HG03159 (cell line): ENCODE data around the gene KCNC2.
"Not testable (repeated sequence)": the region's sequence is repeated elsewhere in the genome, so short reads cannot be mapped to it uniquely, and the experiment has no call there.

Experiments
- ATAC-seq: cut with Tn5 transposase; IDR thresholded peaks from one replicate; pipeline ENCODE4 v1.9.1; 2021; ENCODE audit warnings: mild to moderate bottlenecking, moderate library complexity; ENCODE audit not compliant: unreplicated experiment

KCNC2 gene

DNA sequence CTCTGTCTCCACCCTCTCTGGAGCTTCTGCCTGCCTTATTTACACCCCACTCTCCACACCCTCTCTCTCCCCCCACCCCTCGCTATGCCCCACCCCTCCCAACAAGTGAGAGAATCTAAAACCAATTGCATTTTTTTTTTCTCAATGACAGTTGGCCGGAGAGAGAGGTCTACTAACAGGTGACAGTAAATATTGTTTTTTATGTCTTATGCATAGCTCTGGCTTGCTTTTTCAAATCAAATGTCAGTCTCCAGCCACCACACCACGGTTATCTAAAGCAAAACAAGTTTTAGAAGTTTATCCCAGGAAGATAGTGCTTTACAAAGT is at the start of gene KCNC2:
Gene KCNC2 (minus strand): TSS at position 28 of the 327 bp plus-strand sequence.
- no peak for ATAC-seq

DNA sequence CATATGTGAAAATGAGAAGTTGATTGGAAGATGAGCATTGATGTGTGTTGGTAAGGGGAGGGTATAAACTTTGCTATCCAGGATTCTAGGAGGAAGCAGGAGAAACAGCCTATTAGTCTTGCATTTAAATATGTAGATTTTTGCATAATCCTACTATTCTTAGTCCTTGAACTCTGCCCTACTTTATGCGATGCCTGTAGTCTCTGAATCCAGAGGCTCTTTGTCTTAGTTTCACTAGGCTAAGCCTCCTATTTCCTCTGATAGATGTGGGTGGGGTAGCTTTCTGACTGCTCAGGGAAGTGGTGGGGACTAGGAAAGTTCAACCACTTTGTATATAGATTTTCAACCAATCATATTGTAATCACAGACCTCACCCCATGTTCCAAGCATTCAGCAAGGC is 49.5 kb upstream of the KCNC2 start:
- no peak for ATAC-seq

DNA sequence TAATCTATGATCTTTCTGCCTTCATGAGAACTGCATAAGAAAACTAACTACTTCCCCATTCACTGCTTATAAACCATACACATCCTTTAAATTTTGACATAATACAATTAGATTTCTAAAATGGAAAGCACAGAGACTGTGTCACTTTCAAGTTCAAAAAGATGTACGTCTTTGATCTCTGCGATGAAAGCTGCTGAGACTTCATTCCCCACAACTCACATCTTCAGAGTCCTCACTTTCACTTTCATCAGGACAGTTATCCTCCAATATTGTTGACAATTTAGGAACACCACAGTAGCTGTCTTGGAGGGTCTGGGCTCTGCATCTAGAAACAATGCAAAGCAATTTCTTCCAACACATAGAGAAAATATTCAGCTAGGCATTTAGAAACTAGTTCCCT is 47.9 kb upstream of the KCNC2 start:
- ATAC-seq = no peak

DNA sequence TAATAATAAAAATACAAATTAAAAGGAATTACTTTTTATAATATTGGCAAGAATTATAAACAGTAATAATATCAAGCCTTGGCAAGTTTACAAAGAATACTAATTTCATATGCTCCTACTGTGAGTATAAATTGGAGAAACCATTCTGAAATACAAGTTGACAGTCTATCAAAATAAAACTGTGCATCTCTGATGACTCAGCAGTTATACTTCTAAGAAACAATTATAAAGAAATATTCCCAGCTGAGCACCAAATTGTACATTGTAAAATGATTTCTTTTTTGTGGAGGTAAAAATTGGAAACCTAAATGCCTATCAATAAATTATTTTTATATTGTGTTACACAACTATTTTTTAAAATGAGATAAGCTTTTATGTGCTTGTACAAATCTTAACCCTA is 35.5 kb upstream of the KCNC2 start:
- no peak for ATAC-seq

DNA sequence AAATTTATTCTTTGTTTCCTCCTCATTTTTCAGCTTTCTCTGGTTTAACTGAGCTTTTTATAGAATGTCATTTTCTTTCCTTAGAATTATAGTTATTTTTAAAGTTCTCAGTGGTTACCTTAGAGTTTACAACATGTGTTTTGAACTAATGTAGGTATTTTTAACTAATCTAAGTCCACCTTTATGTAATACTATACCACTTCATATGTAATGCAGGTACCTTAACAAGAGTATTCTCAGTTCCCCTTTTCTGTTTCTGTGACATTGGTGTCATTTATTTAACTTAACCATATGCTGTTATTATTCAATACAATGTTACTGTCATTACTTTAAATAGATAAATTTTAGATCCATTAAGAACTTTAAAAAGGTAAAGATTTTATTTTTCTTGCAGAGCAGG is 30.3 kb upstream of the KCNC2 start:
- ATAC-seq = peak; percentile 98

DNA sequence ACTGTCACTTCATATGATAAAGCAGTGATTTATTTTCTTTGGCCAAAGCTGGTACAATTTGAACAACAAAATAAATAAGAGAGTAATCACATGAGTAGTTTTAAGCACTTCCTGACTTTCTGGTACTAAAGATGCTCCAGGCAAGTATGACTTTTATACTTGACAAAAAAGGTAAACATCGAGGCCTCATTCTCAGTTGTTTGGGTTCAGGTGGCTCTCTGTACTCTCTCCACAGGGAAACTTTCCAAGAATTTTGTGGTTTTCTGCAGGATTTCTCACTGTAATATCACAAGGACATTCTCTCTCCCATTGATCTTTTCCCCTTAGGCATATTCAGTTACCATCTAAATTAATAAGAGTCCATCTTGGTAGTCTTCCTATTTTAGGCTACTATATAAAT is 26.6 kb upstream of the KCNC2 start:
- ATAC-seq = no peak

DNA sequence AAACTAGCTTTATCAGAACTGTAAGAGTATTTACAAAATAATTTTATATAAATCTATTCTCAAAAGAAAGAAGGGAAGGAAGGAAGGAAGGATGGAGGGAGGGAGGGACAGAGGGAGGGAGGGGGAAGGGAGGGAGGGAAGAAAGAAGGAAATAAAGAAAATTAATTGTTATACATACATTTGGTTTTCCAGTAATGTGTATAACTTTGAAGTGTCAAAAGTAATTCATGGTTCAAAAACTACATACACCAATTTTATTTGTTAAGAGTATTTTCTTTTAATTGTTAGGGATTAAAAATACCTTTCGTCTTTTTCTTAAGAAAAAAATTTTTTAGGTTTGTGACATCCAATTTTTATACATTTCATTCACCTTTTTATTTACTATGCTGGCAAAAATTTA is 17.5 kb upstream of the KCNC2 start:
- no peak for ATAC-seq

DNA sequence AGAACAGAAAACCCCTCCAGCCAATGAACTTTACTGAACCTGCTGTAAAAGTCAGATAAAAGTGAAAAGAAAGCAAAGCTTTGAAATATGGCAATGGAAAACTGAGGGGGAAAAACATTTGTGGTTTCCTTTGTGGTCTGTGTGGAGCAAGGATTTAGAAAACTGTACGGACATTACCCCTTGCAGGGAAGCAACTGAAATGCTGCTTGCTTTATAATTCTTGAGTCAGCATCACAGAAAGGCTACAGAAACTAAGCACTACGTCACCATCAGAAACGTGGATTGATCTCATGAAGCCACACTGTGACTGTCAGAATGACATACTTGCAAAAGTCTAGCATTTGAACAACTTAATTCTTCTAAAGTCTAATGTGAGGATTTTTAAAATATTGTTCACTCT is 2.4 kb upstream of the KCNC2 start:
- ATAC-seq = no peak

DNA sequence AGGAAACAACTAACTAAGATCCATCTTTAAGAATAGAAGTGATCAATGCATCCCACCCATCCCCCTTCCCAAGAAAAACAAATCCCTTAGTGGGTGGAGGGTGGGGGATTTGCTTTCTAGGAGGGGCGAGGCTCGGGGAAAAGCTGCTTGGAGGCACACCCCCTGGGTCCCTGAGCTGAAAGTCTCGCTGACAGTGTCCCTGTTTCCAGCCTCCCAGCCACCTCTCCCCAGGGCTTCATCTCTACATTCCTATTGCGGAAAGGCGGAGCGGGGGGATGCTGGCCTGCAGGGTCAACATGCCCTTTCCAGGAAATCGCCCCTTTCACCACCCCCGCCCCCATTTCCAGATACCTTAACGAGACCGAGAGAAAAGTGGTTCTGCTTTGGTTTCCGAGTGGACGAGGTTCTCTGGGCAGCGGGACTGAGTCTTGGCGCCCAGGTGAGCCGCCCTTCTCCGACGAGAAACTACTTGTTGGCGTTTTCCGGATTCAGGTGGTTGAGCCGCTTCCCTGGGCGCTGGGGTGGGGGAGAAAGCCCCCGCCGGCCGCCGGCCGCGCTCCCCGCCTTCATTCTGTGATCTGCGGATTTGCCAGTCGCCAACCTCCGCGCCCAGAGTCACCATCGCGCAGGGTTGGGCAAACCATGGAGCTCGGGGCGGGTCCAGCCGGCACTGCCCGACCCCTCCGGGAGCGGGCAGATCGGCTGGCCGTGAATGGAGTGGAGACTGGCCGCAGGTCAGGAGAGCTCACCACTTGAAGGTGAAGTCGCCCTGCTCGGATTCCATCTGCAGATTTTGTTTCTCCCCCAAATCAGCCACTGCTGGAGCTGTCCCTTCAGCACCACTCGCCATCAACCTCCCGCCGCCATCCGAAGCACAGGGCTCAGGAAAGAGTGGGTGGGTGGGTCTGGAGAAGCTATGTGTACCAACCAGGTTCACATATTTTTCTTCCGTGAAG is 505 bp downstream of the KCNC2 start:
- ATAC-seq = no peak

DNA sequence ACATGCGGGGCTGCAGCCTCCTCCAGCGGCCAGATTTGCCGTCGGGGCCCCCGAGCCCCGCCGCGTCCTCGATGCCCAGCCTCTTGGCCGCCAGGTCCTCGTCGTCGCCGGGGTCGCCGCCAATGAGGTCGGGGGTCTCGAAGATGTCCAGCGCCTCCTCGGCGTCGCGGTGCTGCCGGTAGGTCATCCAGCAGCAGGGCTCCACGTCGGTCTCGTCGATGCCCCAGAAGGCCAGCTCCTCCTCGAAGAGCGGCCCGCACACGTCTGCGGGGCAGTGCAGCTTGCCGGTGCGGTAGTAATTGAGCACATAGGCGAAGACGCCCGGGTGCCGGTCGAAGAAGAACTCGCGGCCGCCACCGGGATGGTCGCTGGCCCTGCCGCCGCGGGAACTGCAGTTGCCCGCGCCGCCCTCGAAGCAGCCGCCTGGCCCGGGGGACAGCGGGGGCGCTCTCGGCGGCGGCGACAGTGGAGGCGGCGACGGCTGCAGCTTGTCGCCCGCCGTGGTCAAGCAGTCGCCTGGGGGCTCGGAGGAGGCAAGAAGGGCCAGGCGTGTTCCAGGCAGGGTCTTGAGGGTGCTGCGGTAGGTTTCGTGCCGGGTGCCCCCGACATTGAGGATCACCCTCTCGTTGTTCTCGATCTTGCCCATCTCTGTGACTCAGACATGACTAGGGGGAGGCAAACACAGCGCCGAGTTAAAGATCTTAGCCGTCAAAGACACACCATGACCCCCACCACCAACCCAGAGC is 2.1 kb downstream of the KCNC2 start:
- no peak for ATAC-seq

DNA sequence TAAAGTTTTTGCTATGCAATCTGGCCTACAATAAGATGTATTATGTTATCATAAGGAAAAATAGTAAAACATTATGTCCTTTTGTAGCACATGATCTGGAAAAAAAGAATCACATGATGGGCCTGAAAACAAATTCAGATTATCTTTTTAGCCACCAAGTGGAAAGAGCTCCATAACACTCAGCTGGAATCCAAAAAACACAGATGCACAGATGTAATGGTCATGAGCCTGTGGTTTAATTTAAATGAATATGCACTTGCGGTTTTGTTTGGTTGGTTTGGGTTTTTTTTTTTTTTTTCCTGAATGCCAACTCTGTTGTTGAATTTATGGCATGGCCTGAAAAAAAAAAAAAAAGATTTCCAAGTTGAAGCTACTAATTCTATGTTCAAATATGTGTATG is 4.1 kb downstream of the KCNC2 start:
- no peak for ATAC-seq

DNA sequence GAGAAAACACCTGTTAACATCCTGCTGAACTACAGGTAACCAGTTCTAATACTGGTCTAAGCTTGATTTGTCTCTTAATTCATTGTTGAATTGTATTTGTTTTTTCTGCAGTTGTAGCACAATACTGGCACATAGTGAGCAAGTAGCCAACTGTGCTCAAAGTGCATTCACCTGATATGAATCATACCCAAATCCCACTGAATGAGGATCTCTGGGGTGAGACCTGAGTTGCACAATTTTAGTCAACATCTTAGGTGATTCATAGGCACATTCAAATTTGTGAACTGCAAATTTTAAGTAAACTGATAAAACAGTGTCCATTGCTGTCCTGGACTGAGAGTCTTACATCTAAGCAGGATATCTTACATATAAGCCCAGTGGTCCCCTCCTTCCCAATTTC is 12.8 kb downstream of the KCNC2 start:
- ATAC-seq = no peak

DNA sequence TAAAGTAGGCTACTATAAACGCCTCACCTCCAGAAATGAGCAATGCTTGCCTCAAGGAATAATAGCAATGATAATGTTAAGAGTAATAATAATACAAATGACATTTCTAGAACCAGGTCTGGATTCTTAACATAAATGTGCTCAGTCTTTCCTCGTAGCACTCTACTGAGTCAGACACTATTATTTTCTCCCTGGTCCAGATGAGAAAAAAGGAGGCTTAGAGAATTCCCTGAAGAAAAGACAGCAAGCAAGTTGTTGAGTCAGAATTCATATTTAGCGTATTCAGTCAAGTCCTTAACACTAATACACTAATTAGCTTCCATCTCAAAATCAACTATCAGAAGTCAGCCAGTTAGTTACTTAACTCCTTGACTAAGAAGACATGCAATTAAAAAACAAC is 13.2 kb downstream of the KCNC2 start:
- no peak for ATAC-seq

DNA sequence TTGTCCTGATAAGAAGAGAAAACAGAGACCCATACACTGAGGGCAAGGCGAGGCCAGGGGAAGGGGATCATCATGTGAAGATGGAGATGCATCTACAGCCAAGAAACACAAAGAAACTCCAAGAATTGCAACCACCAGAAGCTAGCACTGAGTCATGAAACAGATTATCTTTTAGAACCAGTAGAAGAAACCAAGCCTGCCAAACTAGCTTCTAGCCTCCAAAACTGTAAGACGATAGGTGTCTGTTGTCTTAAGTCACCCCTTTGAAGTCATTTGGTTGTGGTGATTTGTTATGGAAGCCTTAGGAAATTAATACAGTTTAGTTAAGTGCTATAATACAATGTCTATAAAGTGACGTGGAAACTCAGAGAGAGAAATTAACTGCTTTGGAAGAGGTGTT is 15.4 kb downstream of the KCNC2 start:
- ATAC-seq = no peak

DNA sequence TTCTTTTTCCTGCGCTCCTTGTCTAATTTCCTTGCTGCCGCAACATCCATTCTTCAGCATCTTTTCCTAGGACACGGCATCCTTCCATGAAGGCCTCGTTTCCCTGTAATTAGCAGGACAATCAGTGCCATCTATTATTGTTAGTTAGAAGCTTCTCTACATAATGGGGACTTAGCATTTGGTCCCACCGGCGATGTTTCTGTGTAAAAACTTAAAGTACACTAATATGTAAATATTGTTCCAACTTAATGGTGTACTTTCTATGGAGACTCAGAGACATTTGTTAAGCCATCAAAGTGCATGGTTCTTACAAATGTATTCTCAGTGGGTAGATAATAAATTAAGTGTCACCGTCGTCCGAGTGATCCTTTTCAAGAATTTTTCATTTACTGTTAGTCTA is 17.4 kb downstream of the KCNC2 start:
- ATAC-seq = no peak

DNA sequence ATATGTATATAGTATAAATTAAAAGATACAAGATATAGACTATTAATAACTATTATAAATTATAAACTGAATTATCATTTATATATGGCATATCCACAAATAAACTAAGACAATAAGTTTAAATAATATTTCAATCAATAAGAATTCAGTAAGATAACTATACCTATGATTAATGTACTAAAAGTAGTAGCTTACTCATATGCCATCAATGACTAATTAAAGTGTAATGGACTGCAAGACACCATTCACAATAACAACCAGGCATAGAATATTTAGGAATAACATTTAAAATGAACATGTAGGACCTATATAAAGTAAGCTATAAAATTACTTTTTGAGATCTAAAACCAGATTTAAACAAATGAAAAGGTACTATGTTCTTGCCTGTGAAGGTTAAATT is 18.8 kb downstream of the KCNC2 start:
- ATAC-seq = no peak

DNA sequence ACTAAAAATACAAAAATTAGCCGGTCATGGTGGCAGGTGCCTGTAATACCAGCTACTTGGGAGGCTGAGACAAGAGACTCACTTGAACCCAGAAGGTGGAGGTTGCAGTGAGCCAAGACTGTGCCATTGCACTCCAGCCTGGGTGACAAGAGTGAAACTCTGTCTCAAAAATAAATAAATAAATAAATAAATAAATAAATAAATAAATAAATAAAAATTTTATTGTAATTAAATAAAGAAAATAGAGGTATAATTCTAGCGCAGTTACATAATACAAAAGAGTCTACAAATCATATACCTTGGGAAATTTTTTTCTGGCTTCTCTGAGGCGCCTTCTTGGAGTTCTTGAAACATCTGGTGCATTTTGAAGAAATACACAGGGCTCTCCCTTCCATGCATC is 23.8 kb downstream of the KCNC2 start:
- not testable (repeated sequence) for ATAC-seq

DNA sequence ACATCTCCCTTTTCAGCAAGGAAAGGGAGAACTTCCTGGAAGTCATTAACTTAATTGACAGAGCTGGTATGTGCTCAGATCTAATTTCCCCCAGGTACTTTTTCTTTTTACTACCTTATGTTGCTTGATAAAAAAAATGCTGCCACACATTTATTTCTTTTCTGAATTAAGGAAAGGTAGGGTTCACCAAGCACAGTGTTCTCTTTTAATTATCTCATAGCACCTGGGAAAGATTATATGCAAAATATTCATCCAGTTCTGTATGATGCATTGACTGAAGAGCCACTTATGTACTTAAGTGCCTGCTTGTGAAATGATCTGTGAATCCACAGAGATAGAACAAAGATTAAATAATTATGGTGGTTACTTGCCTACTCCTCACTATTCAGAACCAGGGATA is 25.1 kb downstream of the KCNC2 start:
- no peak for ATAC-seq

DNA sequence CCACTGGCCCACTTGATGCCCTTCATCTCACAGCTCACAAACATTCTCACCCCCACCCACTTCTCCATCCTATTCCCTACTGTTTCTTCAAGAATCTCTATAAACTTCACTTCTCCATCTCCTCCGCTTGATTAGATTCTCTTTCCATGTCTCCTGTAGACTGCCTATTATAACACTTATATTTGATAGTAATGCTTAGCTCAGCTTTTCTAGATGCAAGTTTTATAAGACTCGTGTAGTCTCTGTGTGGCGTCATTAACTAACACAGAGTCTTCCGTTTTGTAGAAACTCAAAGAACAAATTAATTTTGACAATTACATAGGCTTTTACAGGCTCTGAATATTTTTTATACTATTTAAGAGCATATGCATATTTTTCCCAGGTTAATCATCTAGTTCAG is 25.7 kb downstream of the KCNC2 start:
- ATAC-seq = no peak

DNA sequence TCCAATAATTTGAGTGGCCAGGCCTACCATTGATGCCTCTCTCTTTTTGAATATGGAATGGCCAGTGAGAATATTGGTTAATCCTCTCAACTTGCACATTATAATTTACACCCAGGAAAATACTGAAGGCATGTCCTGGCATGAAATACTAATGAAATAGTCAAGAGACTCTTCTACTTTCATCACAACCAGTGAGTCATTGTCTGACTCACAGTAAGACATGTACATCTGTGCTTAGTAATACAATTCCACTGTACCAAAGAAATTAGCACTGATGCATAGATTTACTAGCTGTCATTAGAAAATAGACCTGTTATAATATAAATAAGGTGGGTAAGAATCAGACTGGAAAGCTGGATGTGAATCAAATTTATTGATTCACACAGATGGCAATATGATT is 31.6 kb downstream of the KCNC2 start:
- no peak for ATAC-seq

DNA sequence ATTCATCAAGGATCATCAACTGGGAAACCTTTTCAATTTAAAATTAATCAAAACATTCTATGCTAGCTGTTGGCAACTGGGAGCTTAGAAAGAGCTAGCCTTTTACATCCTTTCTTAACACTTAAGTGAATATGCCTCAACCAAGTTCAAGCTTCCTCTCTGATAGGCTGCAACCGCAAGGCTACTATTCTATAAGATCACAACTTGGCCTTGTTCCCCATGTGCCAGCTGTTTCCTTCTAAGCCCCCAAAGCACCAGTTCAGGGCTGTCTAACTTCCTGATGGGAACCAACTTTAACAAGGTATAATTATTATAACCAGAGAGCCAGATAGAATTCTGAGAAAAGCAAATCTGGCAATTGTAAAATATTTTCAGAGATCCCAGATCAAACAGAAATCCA is 37.0 kb downstream of the KCNC2 start:
- no peak for ATAC-seq

DNA sequence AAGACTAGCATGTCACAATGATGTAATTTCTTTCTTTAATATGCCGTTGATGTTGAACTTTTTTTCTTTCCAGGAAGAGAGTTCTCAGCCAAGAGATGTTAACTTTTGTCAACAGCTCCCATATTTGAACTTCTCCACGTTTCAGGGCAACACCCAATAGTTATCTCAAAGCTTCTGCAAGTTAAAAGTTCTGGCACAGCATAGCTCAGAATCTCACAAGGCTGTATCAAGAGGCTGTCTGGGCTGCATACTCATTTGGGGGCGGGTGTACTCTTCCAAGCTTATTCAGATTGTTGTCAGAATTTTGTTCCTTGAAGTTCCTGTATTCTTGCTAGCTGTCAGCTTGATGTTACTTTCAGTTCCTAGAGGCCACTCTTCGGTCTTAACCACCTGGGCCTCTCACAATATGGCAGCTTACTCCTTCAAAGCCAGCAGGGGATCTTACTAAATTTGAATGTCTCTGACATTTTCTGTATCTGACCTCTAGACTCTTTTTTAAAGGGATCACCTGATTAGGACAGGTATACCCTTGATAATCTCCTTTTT is 38.9 kb downstream of the KCNC2 start:
- ATAC-seq = no peak
